T-helper 2 cell treated with Interferon-gamma antibody and Interleukin-4, amounts not matched to agents 5 μg/mL and 100 μg/mL, for 36 hours (primary cell): Measurements from ENCODE around the gene RCAN1.
"Not testable (repeated sequence)": the region's sequence is repeated elsewhere in the genome, so short reads cannot be mapped to it uniquely, and the experiment has no call there.

Source experiments
- DNase-seq: peaks from one replicate; pipeline ENCODE4 v3.0.0; 2021; ENCODE audit warnings: low spot score
- H3K27ac Mint-ChIP-seq: one replicate; pipeline ENCODE4 v1.8.0; 2021; ENCODE audit warnings: mild to moderate bottlenecking, mixed read lengths
- H3K27me3 Mint-ChIP-seq: one replicate; pipeline ENCODE4 v1.8.0; 2021; ENCODE audit warnings: low read depth, mixed read lengths
- H3K36me3 Mint-ChIP-seq: one replicate; pipeline ENCODE4 v1.8.0; 2021; ENCODE audit warnings: low read depth, mixed read lengths
- H3K4me1 Mint-ChIP-seq: one replicate; pipeline ENCODE4 v1.8.0; 2021; ENCODE audit warnings: low read depth, mixed read lengths
- H3K4me3 Mint-ChIP-seq: one replicate; pipeline ENCODE4 v1.8.0; 2022; ENCODE audit warnings: mild to moderate bottlenecking, moderate library complexity, mixed read lengths
- H3K9me3 Mint-ChIP-seq: one replicate; pipeline ENCODE4 v1.8.0; 2021; ENCODE audit warnings: mixed read lengths

RCAN1 gene

GRCh38 chr21:34580181-34580700 lies 34.7 kb downstream of the RCAN1 start:
- Mint-ChIP-seq H3K4me3 (no peak overlapping the region), H3K27ac (no peak overlapping the region), H3K27me3 (no peaks in the 10 kb centered on the region), H3K9me3 (no peaks in the 10 kb centered on the region), H3K4me1 (peaks cover 8% of the 10 kb centered on the region), H3K36me3 (no peaks in the 10 kb centered on the region)
- DNase-seq, result no peak

- H3K9me3 Mint-ChIP-seq, result no peaks in the 10 kb centered on the region
- DNase-seq, result no peak
- no peak overlapping the region for H3K27ac Mint-ChIP-seq
Measured at GRCh38 chr21:34579411-34579810, 35.5 kb downstream of the RCAN1 start.

GRCh38 chr21:34576041-34576511 lies 38.8 kb downstream of the RCAN1 start:
- no peak for DNase-seq
- Mint-ChIP-seq H3K4me1 (no peaks in the 10 kb centered on the region), H3K27me3 (no peaks in the 10 kb centered on the region), H3K27ac (no peak overlapping the region), H3K9me3 (peaks cover 15% of the 10 kb centered on the region), H3K36me3 (no peaks in the 10 kb centered on the region), H3K4me3 (no peak overlapping the region)

More at GRCh38 chr21:34579411-34579810, 35.5 kb downstream of the RCAN1 start:
- H3K4me1 Mint-ChIP-seq, result peaks cover 8% of the 10 kb centered on the region
- H3K4me3 Mint-ChIP-seq, result no peak overlapping the region
- no peaks in the 10 kb centered on the region for H3K27me3 Mint-ChIP-seq
- no peaks in the 10 kb centered on the region for H3K36me3 Mint-ChIP-seq

GRCh38 chr21:34574601-34575529 lies 40.0 kb downstream of the RCAN1 start:
- Mint-ChIP-seq H3K27me3 (no peaks in the 10 kb centered on the region), H3K9me3 (peaks cover 15% of the 10 kb centered on the region), H3K27ac (no peak overlapping the region), H3K4me1 (no peaks in the 10 kb centered on the region), H3K36me3 (no peaks in the 10 kb centered on the region), H3K4me3 (no peak overlapping the region)
- no peak for DNase-seq

GRCh38 chr21:34571994-34572393 lies 42.9 kb downstream of the RCAN1 start:
- no peaks in the 10 kb centered on the region for H3K36me3 Mint-ChIP-seq
- DNase-seq, result no peak
- no peaks in the 10 kb centered on the region for H3K4me1 Mint-ChIP-seq
- H3K27ac Mint-ChIP-seq, result no peak overlapping the region
- peaks cover 15% of the 10 kb centered on the region for H3K9me3 Mint-ChIP-seq
- no peak overlapping the region for H3K4me3 Mint-ChIP-seq
- H3K27me3 Mint-ChIP-seq, result no peaks in the 10 kb centered on the region

GRCh38 chr21:34570313-34570712 lies 44.6 kb downstream of the RCAN1 start:
- Mint-ChIP-seq H3K9me3 (peaks cover 15% of the 10 kb centered on the region), H3K27me3 (no peaks in the 10 kb centered on the region), H3K4me3 (no peak overlapping the region), H3K4me1 (no peaks in the 10 kb centered on the region), H3K36me3 (no peaks in the 10 kb centered on the region), H3K27ac (no peak overlapping the region)
- DNase-seq, result no peak

GRCh38 chr21:34569381-34569979 lies 45.4 kb downstream of the RCAN1 start:
- Mint-ChIP-seq H3K4me1 (no peaks in the 10 kb centered on the region), H3K36me3 (no peaks in the 10 kb centered on the region), H3K9me3 (peaks cover 15% of the 10 kb centered on the region), H3K27ac (no peak overlapping the region), H3K4me3 (no peak overlapping the region), H3K27me3 (no peaks in the 10 kb centered on the region)
- no peak for DNase-seq

GRCh38 chr21:34568801-34569200 lies 46.1 kb downstream of the RCAN1 start:
- H3K9me3 Mint-ChIP-seq, result peaks cover 15% of the 10 kb centered on the region
- not testable (repeated sequence) for H3K27me3 Mint-ChIP-seq, DNase-seq, H3K4me3 Mint-ChIP-seq, H3K36me3 Mint-ChIP-seq, H3K27ac Mint-ChIP-seq, H3K4me1 Mint-ChIP-seq

- Mint-ChIP-seq H3K9me3 (peaks cover 3% of the 10 kb centered on the region), H3K4me3 (no peak overlapping the region), H3K36me3 (no peaks in the 10 kb centered on the region), H3K27me3 (no peaks in the 10 kb centered on the region), H3K4me1 (no peaks in the 10 kb centered on the region), H3K27ac (no peak overlapping the region)
- no peak for DNase-seq
Measured at GRCh38 chr21:34567604-34568155, 47.2 kb downstream of the RCAN1 start.

GRCh38 chr21:34565238-34565637 lies 49.7 kb downstream of the RCAN1 start:
- no peak overlapping the region for H3K27ac Mint-ChIP-seq
- no peaks in the 10 kb centered on the region for H3K4me1 Mint-ChIP-seq
- no peaks in the 10 kb centered on the region for H3K27me3 Mint-ChIP-seq
- DNase-seq, result no peak
- no peaks in the 10 kb centered on the region for H3K36me3 Mint-ChIP-seq
- no peak overlapping the region for H3K4me3 Mint-ChIP-seq
- no peaks in the 10 kb centered on the region for H3K9me3 Mint-ChIP-seq

GRCh38 chr21:34563370-34563769 lies 51.5 kb downstream of the RCAN1 start:
- not testable (repeated sequence) for H3K4me3 Mint-ChIP-seq, H3K4me1 Mint-ChIP-seq, H3K36me3 Mint-ChIP-seq, DNase-seq, H3K27ac Mint-ChIP-seq, H3K27me3 Mint-ChIP-seq, H3K9me3 Mint-ChIP-seq

GRCh38 chr21:34561806-34562205 lies 53.1 kb downstream of the RCAN1 start:
- no peaks in the 10 kb centered on the region for H3K27me3 Mint-ChIP-seq
- H3K9me3 Mint-ChIP-seq, result no peaks in the 10 kb centered on the region
- H3K27ac Mint-ChIP-seq, result no peak overlapping the region
- no peaks in the 10 kb centered on the region for H3K36me3 Mint-ChIP-seq
- H3K4me3 Mint-ChIP-seq, result no peak overlapping the region
- no peak for DNase-seq
- H3K4me1 Mint-ChIP-seq, result no peaks in the 10 kb centered on the region

- Mint-ChIP-seq H3K27ac (no peak overlapping the region), H3K36me3 (no peaks in the 10 kb centered on the region), H3K9me3 (no peaks in the 10 kb centered on the region), H3K27me3 (no peaks in the 10 kb centered on the region), H3K4me3 (no peak overlapping the region), H3K4me1 (no peaks in the 10 kb centered on the region)
- no peak for DNase-seq
Measured at GRCh38 chr21:34560609-34561008, 54.3 kb downstream of the RCAN1 start.

GRCh38 chr21:34560021-34560420 lies 54.9 kb downstream of the RCAN1 start:
- no peak for DNase-seq
- H3K9me3 Mint-ChIP-seq, result peaks cover 3% of the 10 kb centered on the region
- no peaks in the 10 kb centered on the region for H3K36me3 Mint-ChIP-seq
- no peaks in the 10 kb centered on the region for H3K27me3 Mint-ChIP-seq
- no peak overlapping the region for H3K4me3 Mint-ChIP-seq
- no peaks in the 10 kb centered on the region for H3K4me1 Mint-ChIP-seq
- H3K27ac Mint-ChIP-seq, result no peak overlapping the region
